Breast epithelium (tissue), 3 donors: ENCODE measurements around the gene ZNF324B.
"Not testable (repeated sequence)": the region's sequence is repeated elsewhere in the genome, so short reads cannot be mapped to it uniquely, and the experiment has no call there.

ENCODE experiments used
- CTCF ChIP-seq, 3 donors: fragments of 450-650 bp; IDR thresholded peaks; one replicate each; pipeline ENCODE4 v1.5.1; 2016 to 2017; ENCODE audit warnings: antibody characterized with exemption in 3 of 3, mild to moderate bottlenecking in 3 of 3, moderate library complexity in 3 of 3
- POLR2A ChIP-seq: fragments of 450-650 bp; IDR thresholded peaks from one replicate; pipeline ENCODE4 v1.6.1; 2016; ENCODE audit warnings: antibody characterized with exemption, mild to moderate bottlenecking, moderate library complexity
- POLR2AphosphoS5 ChIP-seq, 3 donors: sonication (generic); formaldehyde crosslinking; IDR thresholded peaks; one replicate each; pipeline ENCODE4 v1.6.1; 2017; ENCODE audit warnings: antibody characterized with exemption in 3 of 3

- not testable (repeated sequence) for TF ChIP-seq POLR2A; CTCF (IDR thresholded peaks at IDR 0.05); POLR2AphosphoS5 (IDR thresholded peaks at IDR 0.05)
Observed at GRCh38 chr19:58470837-58471543, 19.6 kb downstream of the ZNF324B start.
